T-cell (primary cell): Measurements from ENCODE around the gene IQSEC1. TPM values are rescaled to one million over a fixed set of nuclear protein-coding genes. Genes with fewer than 3 reads are reported as not detected.

Source experiments
- ATAC-seq, 4 experiments: fragments of 200-7000 bp in 3 of 4; fragments of 150-1000 bp in 1 of 4; cut with Tn5 transposase; replicated peaks in 1 of 4; 1 replicate in 3 of 4; 2 replicates in 1 of 4; pipeline ENCODE4 v1.10.0; 2021; ENCODE audit warnings: moderate library complexity in 3 of 4, mild to moderate bottlenecking in 2 of 4, moderate number of reproducible peaks in 1 of 4
- CTCF ChIA-PET, 2 donors: fragments of 300-600 bp; sonication (Branson Sonifier 250); formaldehyde crosslinking; loops; one replicate each; lab custom pipeline; 2022; ENCODE audit warnings: antibody characterized with exemption in 2 of 2; lab: Charles Lee
- POLR2A ChIA-PET, 2 donors: fragments of 300-600 bp; sonication (Branson Sonifier 250); formaldehyde crosslinking; loops; one replicate each; lab custom pipeline; 2022; ENCODE audit warnings: antibody characterized with exemption in 2 of 2; lab: Charles Lee
- DNase-seq, 35 experiments: peaks; one replicate each; pipeline versions ENCODE4 v3.0.0 to v3.0.0-alpha.2; 2013 to 2023
- H3K27ac ChIP-seq: one replicate; pipeline ENCODE4 v1.5.1; 2013; ENCODE audit warnings: low read length
- H3K27me3 ChIP-seq, 2 experiments: replicated peaks in 1 of 2; 1 replicate in 1 of 2; 2 replicates in 1 of 2; pipeline versions ENCODE4 v1.6.1 to v1.7.0; 2013; ENCODE audit warnings: low read length in 1 of 2, mixed read lengths in 1 of 2; ENCODE audit not compliant: control insufficient read depth in 2 of 2, insufficient read depth in 2 of 2; ENCODE audit errors: extremely low read depth in 1 of 2
- H3K36me3 ChIP-seq, 2 donors: 1 replicate in 1 of 2; 2 replicates in 1 of 2; pipeline versions ENCODE4 v1.6.1 to v1.7.0; 2013; ENCODE audit warnings: low read length in 1 of 2; ENCODE audit not compliant: control insufficient read depth in 2 of 2, insufficient read depth in 1 of 2; ENCODE audit errors: extremely low read depth in 1 of 2
- H3K4me1 ChIP-seq, 2 experiments: 1 replicate in 1 of 2; 2 replicates in 1 of 2; pipeline versions ENCODE4 v1.6.1 to v1.7.0; 2013; ENCODE audit warnings: low read length in 2 of 2, mixed read lengths in 1 of 2; ENCODE audit not compliant: insufficient read depth in 2 of 2, control insufficient read depth in 1 of 2; ENCODE audit errors: extremely low read depth in 1 of 2
- H3K4me3 ChIP-seq, 2 donors: 1 replicate in 1 of 2; 2 replicates in 1 of 2; pipeline versions ENCODE4 v1.5.1 to v1.7.0; 2013; ENCODE audit warnings: mild to moderate bottlenecking in 2 of 2, low read length in 1 of 2, moderate library complexity in 1 of 2; ENCODE audit not compliant: control insufficient read depth in 1 of 2; ENCODE audit errors: extremely low read depth in 1 of 2
- H3K9me3 ChIP-seq: 2 replicates; pipeline ENCODE4 v1.7.0; 2013
- H3K27ac Mint-ChIP-seq, 2 donors: one replicate each; pipeline ENCODE4 v1.8.0; 2020 to 2021; ENCODE audit warnings: mild to moderate bottlenecking in 2 of 2, mixed read lengths in 2 of 2
- H3K27me3 Mint-ChIP-seq, 2 donors: one replicate each; pipeline ENCODE4 v1.8.0; 2021 to 2022; ENCODE audit warnings: mixed read lengths in 2 of 2
- H3K36me3 Mint-ChIP-seq: one replicate; pipeline ENCODE4 v1.8.0; 2021; ENCODE audit warnings: mixed read lengths
- H3K4me1 Mint-ChIP-seq, 3 donors: one replicate each; pipeline ENCODE4 v1.8.0; 2020 to 2022; ENCODE audit warnings: mixed read lengths in 3 of 3, mild to moderate bottlenecking in 1 of 3
- H3K4me3 Mint-ChIP-seq, 3 donors: one replicate each; pipeline ENCODE4 v1.8.0; 2020 to 2022; ENCODE audit warnings: mild to moderate bottlenecking in 3 of 3, mixed read lengths in 3 of 3, moderate library complexity in 3 of 3
- H3K9me3 Mint-ChIP-seq, 3 donors: one replicate each; pipeline ENCODE4 v1.8.0; 2020 to 2022; ENCODE audit warnings: mixed read lengths in 3 of 3
- WGBS: methylation state at CpG from one replicate; pipeline ENCODE4 v1.1.5; 2013; ENCODE audit warnings: missing lambda C conversion rate; ENCODE audit not compliant: insufficient coverage; 5-methylcytosine and 5-hydroxymethylcytosine counted together
- total RNA-seq, 35 experiments: library from RNA in 6 of 35; stranded (reverse) in 6 of 35; fragments of 120-200 nt in 1 of 35; gene quantifications; one replicate each; pipeline versions ENCODE4 v1.2.1 to v1.2.4 and lab custom pipeline; 2013 to 2026

The IQSEC1 gene
- total RNA-seq, 5 donors from 2014 or later (not counting 1 experiment from before 2014, with no cell fraction given): 73.7 to 113 (median 86.9) TPM

GRCh38 chr3:12948891-12949711 is 124.1 kb downstream of the IQSEC1 start:
- H3K4me3 Mint-ChIP-seq: no peak overlapping the region
- DNase-seq (peak in 2 of 35 experiments; percentile 7 to 32), ATAC-seq (peak; percentile 65 to 80 (median 69))
- H3K36me3 ChIP-seq: peaks cover 0 to 23% of the 10 kb centered on the region in 2 donors
- no peaks in the 10 kb centered on the region for H3K9me3 Mint-ChIP-seq
- ChIA-PET CTCF (no interaction called here), POLR2A (interaction anchor here (0.5 to 0.7 kb wide), 2 partner anchors 117 to 847 kb away, joined by 3 to 12 read pairs; no protein-coding TSS in a partner anchor)
- no peaks in the 10 kb centered on the region for H3K27me3 ChIP-seq
- peak overlapping the region; percentile 44 to 80 for H3K27ac Mint-ChIP-seq
- WGBS: 54% methylated on average over 3 of the region's 10 CpGs
- H3K27ac ChIP-seq: no peak overlapping the region
- peaks cover 56 to 67% (median 61%) of the 10 kb centered on the region in 3 donors for H3K4me1 Mint-ChIP-seq
- no peaks in the 10 kb centered on the region for H3K9me3 ChIP-seq
- peaks cover 5% of the 10 kb centered on the region for H3K36me3 Mint-ChIP-seq
- H3K27me3 Mint-ChIP-seq: no peaks in the 10 kb centered on the region
- peaks cover 0 to 90% of the 10 kb centered on the region in 2 experiments for H3K4me1 ChIP-seq
- no peak overlapping the region for H3K4me3 ChIP-seq

- no peak for ATAC-seq
- no peak for DNase-seq
- ChIA-PET POLR2A (no interaction called here), CTCF (no interaction called here)
- H3K4me1 Mint-ChIP-seq: peaks cover 53 to 62% (median 54%) of the 10 kb centered on the region in 3 donors
- H3K9me3 Mint-ChIP-seq: no peaks in the 10 kb centered on the region
- H3K27ac ChIP-seq: no peak overlapping the region
- peaks cover 0 to 83% of the 10 kb centered on the region in 2 experiments for H3K4me1 ChIP-seq
- H3K27ac Mint-ChIP-seq: peak overlapping the region in 1 of 2 donors; percentile 44
- no peaks in the 10 kb centered on the region for H3K27me3 ChIP-seq
- 100% methylated on average over 3 of the region's 7 CpGs for WGBS
- peaks cover under 1% of the 10 kb centered on the region for H3K36me3 Mint-ChIP-seq
- no peaks in the 10 kb centered on the region for H3K27me3 Mint-ChIP-seq
- peaks cover 0 to 19% of the 10 kb centered on the region in 2 donors for H3K36me3 ChIP-seq
- H3K9me3 ChIP-seq: no peaks in the 10 kb centered on the region
- H3K4me3 Mint-ChIP-seq: no peak overlapping the region
- no peak overlapping the region for H3K4me3 ChIP-seq
These were observed 124.9 kb downstream of the IQSEC1 start for GRCh38 chr3:12948371-12948770.

GRCh38 chr3:12947504-12948369 is 125.5 kb downstream of the IQSEC1 start:
- ATAC-seq: no peak
- 94% methylated on average over 4 of the region's 7 CpGs for WGBS

GRCh38 chr3:12946649-12947316 is 126.4 kb downstream of the IQSEC1 start:
- DNase-seq: no peak
- Histone ChIP-seq H3K4me1 (peaks cover 0 to 67% of the 10 kb centered on the region in 2 experiments), H3K27me3 (no peaks in the 10 kb centered on the region), H3K27ac (no peak overlapping the region), H3K9me3 (no peaks in the 10 kb centered on the region), H3K36me3 (peaks cover 5 to 23% of the 10 kb centered on the region in 2 donors), H3K4me3 (no peak overlapping the region)
- Mint-ChIP-seq H3K27ac (peak overlapping the region; percentile 13 to 58), H3K27me3 (no peaks in the 10 kb centered on the region), H3K4me1 (peaks cover 49 to 52% (median 51%) of the 10 kb centered on the region in 3 donors), H3K36me3 (no peaks in the 10 kb centered on the region), H3K4me3 (no peak overlapping the region), H3K9me3 (no peaks in the 10 kb centered on the region)
- ChIA-PET CTCF (interaction anchor here in 1 of 2 donors (0.9 kb wide), 1 partner anchor 38 kb away, joined by 3 read pairs; no protein-coding TSS in a partner anchor), POLR2A (no interaction called here)
- WGBS: 83% methylated on average over 8 of the region's 8 CpGs
- no peak for ATAC-seq

More at GRCh38 chr3:12947504-12948369, 125.5 kb downstream of the IQSEC1 start:
- Histone ChIP-seq H3K27ac (no peak overlapping the region), H3K4me1 (peaks cover 0 to 76% of the 10 kb centered on the region in 2 experiments), H3K27me3 (no peaks in the 10 kb centered on the region), H3K36me3 (peaks cover 2 to 22% of the 10 kb centered on the region in 2 donors), H3K4me3 (no peak overlapping the region), H3K9me3 (no peaks in the 10 kb centered on the region)
- ChIA-PET CTCF (interaction anchor here in 1 of 2 donors (0.9 kb wide), 1 partner anchor 37 kb away, joined by 3 read pairs; no protein-coding TSS in a partner anchor), POLR2A (no interaction called here)
- Mint-ChIP-seq H3K4me1 (peaks cover 53 to 61% (median 54%) of the 10 kb centered on the region in 3 donors), H3K9me3 (no peaks in the 10 kb centered on the region), H3K4me3 (no peak overlapping the region), H3K27ac (peak overlapping the region; percentile 58 to 72), H3K27me3 (no peaks in the 10 kb centered on the region), H3K36me3 (no peaks in the 10 kb centered on the region)
- DNase-seq: no peak

- Histone ChIP-seq H3K9me3 (no peaks in the 10 kb centered on the region), H3K27ac (no peak overlapping the region), H3K4me1 (peaks cover 0 to 62% of the 10 kb centered on the region in 2 experiments), H3K4me3 (no peak overlapping the region), H3K36me3 (peaks cover 9 to 28% of the 10 kb centered on the region in 2 donors), H3K27me3 (no peaks in the 10 kb centered on the region)
- ChIA-PET POLR2A (no interaction called here), CTCF (no interaction called here)
- Mint-ChIP-seq H3K4me1 (peaks cover 44 to 48% (median 46%) of the 10 kb centered on the region in 3 donors), H3K4me3 (no peak overlapping the region), H3K27ac (peak overlapping the region; percentile 7 to 13), H3K9me3 (no peaks in the 10 kb centered on the region), H3K36me3 (no peaks in the 10 kb centered on the region), H3K27me3 (no peaks in the 10 kb centered on the region)
- DNase-seq (no peak), ATAC-seq (no peak)
- WGBS: 100% methylated on average over 3 of the region's 6 CpGs
These were observed 127.0 kb downstream of the IQSEC1 start for GRCh38 chr3:12946251-12946648.
